HepG2 (cell line): Measurements from ENCODE around the gene NPY1R. TPM values are rescaled to one million over a fixed set of nuclear protein-coding genes. Genes with fewer than 3 reads are reported as not detected.

Experiments
- ATAC-seq: fragments of 200-7000 bp; cut with Tn5 transposase; 3 replicates; pipeline ENCODE4 v1.9.1; 2020; ENCODE audit warnings: mild to moderate bottlenecking, moderate library complexity
- BruUV-seq: library from RNA; stranded (reverse); fragments of 400-500 nt; replicated peaks from 2 replicates; lab custom pipeline; 2021; lab: Mats Ljungman, UMichigan
- CTCF ChIA-PET: fragments of 300-600 bp; formaldehyde crosslinking; extraction: SDS; loops from one replicate; lab custom pipeline; 2021; ENCODE audit warnings: low total read pairs, inconsistent platforms, low intra/inter-chr PET ratio; lab: Yijun Ruan, JAX
- POLR2A ChIA-PET: fragments of 350-600 bp; sonication (Branson Sonifier 250); formaldehyde crosslinking; loops from one replicate; lab custom pipeline; 2020; ENCODE audit warnings: antibody characterized with exemption, inconsistent platforms; lab: Yijun Ruan, JAX
- DNase-seq: peaks from one replicate; pipeline ENCODE4 v3.0.0-alpha.2; 2015; ENCODE audit warnings: low spot score
- FAIRE-seq: peaks from 3 replicates; lab custom pipeline; 2011; peaks lifted over from hg19 to GRCh38; lab: Jason Lieb, UNC
- H2AFZ ChIP-seq: one replicate; pipeline ENCODE4 v1.6.1; 2011; ENCODE audit warnings: low read length, inconsistent platforms
- H3K27ac ChIP-seq: fragments of 300-600 bp; 3 replicates; pipeline ENCODE4 v1.8.0; 2011; ENCODE audit warnings: mixed run types, mild to moderate bottlenecking, mixed read lengths, low read length, inconsistent platforms; ENCODE audit not compliant: insufficient read depth; ENCODE audit errors: extremely low read length
- H3K27me3 ChIP-seq, 2 experiments: fragments of 200-600 bp in 1 of 2; 2 replicates in 1 of 2; 3 replicates in 1 of 2; pipeline versions ENCODE4 v1.6.0 to v1.8.0; 2011; ENCODE audit warnings: low read length in 2 of 2, mild to moderate bottlenecking in 2 of 2, moderate library complexity in 2 of 2, inconsistent platforms in 1 of 2; ENCODE audit not compliant: insufficient read depth in 2 of 2, control insufficient read depth in 1 of 2
- H3K36me3 ChIP-seq, 2 experiments: fragments of 200-600 bp in 1 of 2; replicated peaks in 1 of 2; 2 replicates in 1 of 2; 3 replicates in 1 of 2; pipeline versions ENCODE4 v1.5.1 to v1.8.0; 2011; ENCODE audit warnings: low read length in 2 of 2, inconsistent platforms in 1 of 2; ENCODE audit not compliant: insufficient read depth in 2 of 2, control insufficient read depth in 1 of 2
- H3K4me1 ChIP-seq: 2 replicates; pipeline ENCODE4 v1.5.1; 2012; ENCODE audit warnings: low read length, inconsistent platforms; ENCODE audit not compliant: insufficient read depth
- H3K4me2 ChIP-seq: 2 replicates; pipeline ENCODE4 v1.6.0; 2011; ENCODE audit warnings: low read depth, low read length, inconsistent platforms
- H3K4me3 ChIP-seq, 3 experiments: fragments of 200-600 bp in 1 of 3; sonication (generic), shearing (Covaris generic) in 1 of 3; replicated peaks in 1 of 3; 2 replicates each; pipeline ENCODE4 v1.5.1; 2011 to 2016; ENCODE audit warnings: low read length in 3 of 3, inconsistent platforms in 2 of 3, low read depth in 2 of 3, mild to moderate bottlenecking in 2 of 3, control low read depth in 1 of 3, mixed read lengths in 1 of 3; ENCODE audit not compliant: insufficient read depth in 1 of 3
- H3K79me2 ChIP-seq: one replicate; pipeline ENCODE4 v1.6.1; 2011; ENCODE audit warnings: low read length, inconsistent platforms; ENCODE audit not compliant: insufficient read depth
- H3K9ac ChIP-seq: 2 replicates; pipeline ENCODE4 v1.6.0; 2011; ENCODE audit warnings: mild to moderate bottlenecking, low read depth, low read length, inconsistent platforms; ENCODE audit not compliant: insufficient read depth
- H3K9me3 ChIP-seq: 2 replicates; pipeline ENCODE4 v1.5.1; 2012; ENCODE audit warnings: mild to moderate bottlenecking, low read length
- H4K20me1 ChIP-seq: 2 replicates; pipeline ENCODE4 v1.6.0; 2011; ENCODE audit warnings: inconsistent platforms, mild to moderate bottlenecking, low read length, moderate library complexity; ENCODE audit not compliant: insufficient read depth
- CC2D1A ChIP-seq: sonication (generic); formaldehyde crosslinking; IDR thresholded peaks from 2 replicates; pipeline ENCODE4 v1.8.1; 2023; ENCODE audit warnings: mild to moderate bottlenecking, missing genetic modification reagents
- CTCF ChIP-seq: sonication (generic); formaldehyde crosslinking; IDR thresholded peaks from 2 replicates; pipeline ENCODE4 v1.5.0; 2020; ENCODE audit warnings: mild to moderate bottlenecking, missing genetic modification reagents, moderate library complexity
- KDM5B ChIP-seq: sonication (generic); formaldehyde crosslinking; IDR thresholded peaks from 2 replicates; pipeline ENCODE4 v1.4.0; 2020; ENCODE audit warnings: missing genetic modification reagents, mild to moderate bottlenecking, borderline replicate concordance
- KIAA2018 ChIP-seq: sonication (generic); formaldehyde crosslinking; IDR thresholded peaks from 2 replicates; pipeline ENCODE4 v1.5.0; 2020; ENCODE audit warnings: mild to moderate bottlenecking, missing genetic modification reagents, borderline replicate concordance
- MED1 ChIP-seq: sonication (generic); formaldehyde crosslinking; IDR thresholded peaks from 2 replicates; pipeline ENCODE4 v1.4.0; 2020; ENCODE audit warnings: missing genetic modification reagents
- MEF2D ChIP-seq: sonication (generic); formaldehyde crosslinking; IDR thresholded peaks from 2 replicates; pipeline ENCODE4 v1.5.1; 2020; ENCODE audit warnings: mild to moderate bottlenecking, missing genetic modification reagents
- MEIS1 ChIP-seq: sonication (generic); formaldehyde crosslinking; IDR thresholded peaks from 2 replicates; pipeline ENCODE4 v1.9.0; 2021; ENCODE audit warnings: mild to moderate bottlenecking, missing genetic modification reagents, moderate library complexity, borderline replicate concordance
- SAFB2 ChIP-seq: sonication (generic); formaldehyde crosslinking; IDR thresholded peaks from 2 replicates; pipeline ENCODE4 v1.5.1; 2020; ENCODE audit warnings: missing genetic modification reagents, low read depth, mild to moderate bottlenecking, borderline replicate concordance
- SIX4 ChIP-seq: sonication (generic); formaldehyde crosslinking; IDR thresholded peaks from 2 replicates; pipeline ENCODE4 v1.4.0; 2020; ENCODE audit warnings: missing genetic modification reagents
- TAF15 ChIP-seq: fragments of 200-400 bp; formaldehyde crosslinking; IDR thresholded peaks from one replicate; pipeline ENCODE4 v1.6.1; 2018; ENCODE audit warnings: mild to moderate bottlenecking, low read depth, low read length; ENCODE audit not compliant: poor library complexity, severe bottlenecking
- TRIM24 ChIP-seq: sonication (generic); formaldehyde crosslinking; IDR thresholded peaks from 2 replicates; pipeline ENCODE4 v1.8.0; 2022; ENCODE audit warnings: mild to moderate bottlenecking, missing genetic modification reagents
- ZNF205 ChIP-seq: IDR thresholded peaks from 2 replicates; pipeline ENCODE4 v1.6.1; 2018; ENCODE audit warnings: missing biosample characterization, missing genetic modification reagents
- ZNF256 ChIP-seq: sonication (generic); formaldehyde crosslinking; conservative IDR thresholded peaks from 2 replicates; pipeline ENCODE4 v1.4.0; 2020; ENCODE audit warnings: missing genetic modification reagents
- ZNF549 ChIP-seq: sonication (generic); formaldehyde crosslinking; IDR thresholded peaks from 2 replicates; pipeline ENCODE4 v1.5.0; 2020; ENCODE audit warnings: missing genetic modification reagents
- ZNF614 ChIP-seq: IDR thresholded peaks from 2 replicates; pipeline ENCODE4 v1.6.1; 2018; ENCODE audit warnings: missing biosample characterization, missing genetic modification reagents, inconsistent platforms, borderline replicate concordance
- ZNF670 ChIP-seq: sonication (generic); formaldehyde crosslinking; IDR thresholded peaks from 2 replicates; pipeline ENCODE4 v1.8.0; 2022; ENCODE audit warnings: mild to moderate bottlenecking, missing genetic modification reagents, borderline replicate concordance
- WGBS: methylation state at CpG from one replicate; pipeline ENCODE4 v1.1.6; 2017; ENCODE audit warnings: low lambda C conversion rate; 5-methylcytosine and 5-hydroxymethylcytosine counted together
- in situ Hi-C: cut with HindIII; loops from 2 replicates; pipeline ENCODE4 v1.10.0; 2017; ENCODE audit warnings: low pct_unique_long_range_greater_than_20kb; ENCODE audit not compliant: extremely low pct_ligation_motif_present
- intact Hi-C: fragments of 100-400 bp; cut with micrococcal nuclease; formaldehyde crosslinking; loops from one replicate; pipeline ENCODE4 v1.10.0; 2022; ENCODE audit not compliant: unreplicated experiment
- polyA plus RNA-seq, 8 experiments: library from polyadenylated mRNA; depleted of rRNA in 3 of 8; stranded (reverse) in 7 of 8; unstranded in 1 of 8; fragments of >200 nt; fragmentation: Illumina TruSeq in 4 of 8; extraction: Trizol in 4 of 8; gene quantifications; 2 replicates each; pipeline versions ENCODE4 v1.2.1 to v1.2.3, GENCODE V29; 2011 to 2016; ENCODE audit warnings: low read depth in 4 of 8, missing spikeins in 1 of 8, mixed read lengths in 1 of 8; ENCODE audit not compliant: insufficient read depth in 1 of 8
- total RNA-seq, 5 experiments: library from RNA; depleted of rRNA; stranded (reverse); fragments of >200 nt; fragmentation: Illumina TruSeq; extraction: Trizol; gene quantifications; 2 replicates each; pipeline ENCODE4 v1.2.3, GENCODE V29; 2016; ENCODE audit warnings: low read depth in 1 of 5

Gene NPY1R
- total and polyA plus RNA-seq, 2 of the 13 experiments (the other 11 are each of a cell fraction or from before 2014, with no cell fraction given): not detected

- Histone ChIP-seq H4K20me1 (no peaks in the 10 kb centered on the region), H3K9ac (no peak overlapping the region), H3K27me3 (peaks cover 0 to 2% of the 10 kb centered on the region in 2 experiments; a peak in 1 of 5 replicates), H3K4me3 (no peak overlapping the region), H3K36me3 (no peaks in the 10 kb centered on the region), H3K79me2 (no peaks in the 10 kb centered on the region), H3K27ac (no peak overlapping the region), H3K9me3 (no peaks in the 10 kb centered on the region), H3K4me1 (no peaks in the 10 kb centered on the region), H3K4me2 (no peak overlapping the region), H2AFZ (no peak overlapping the region)
- no TSS peak for BruUV-seq
- in situ Hi-C loops: no loop called here
- ChIA-PET CTCF (no interaction called here), POLR2A (no interaction called here)
- DNase-seq: no peak
- ATAC-seq: no peak
- intact Hi-C loops: no loop called here
- WGBS: 21% methylated on average over 3 of the region's 3 CpGs
- FAIRE-seq: no peak
- TF ChIP-seq TRIM24 (CRISPR knock-in tag) (no peak), ZNF549 (CRISPR knock-in tag) (no peak), CC2D1A (CRISPR knock-in tag) (no peak), SIX4 (no peak), CTCF (CRISPR knock-in tag) (no peak), KIAA2018 (CRISPR knock-in tag) (no peak), MED1 (CRISPR knock-in tag) (no peak), KDM5B (CRISPR knock-in tag) (no peak), MEF2D (CRISPR knock-in tag) (no peak), ZNF614 (CRISPR knock-in tag) (no peak), ZNF670 (no peak), ZNF256 (CRISPR knock-in tag) (no peak), MEIS1 (no peak), TAF15 (no peak), SAFB2 (CRISPR knock-in tag) (no peak), ZNF205 (CRISPR knock-in tag) (no peak)
These were observed 57.5 kb downstream of the NPY1R start for GRCh38 chr4:163274861-163275260.
